Measurements from ENCODE around the gene CDK14. TPM values are rescaled to one million over a fixed set of nuclear protein-coding genes. Genes with fewer than 3 reads are reported as not detected.
A peak's percentile ranks its signal among the peaks of the same experiment; 100 is the strongest.

CDK14 gene
- total RNA-seq, 1 experiment from 2014 or later = 19.6 TPM

- peak; percentile 58 for DNase-seq (ENCODE audit: low spot score)
These were observed 653.5 kb downstream of the CDK14 start for GRCh38 chr7:91249506-91250233.

GRCh38 chr7:91250706-91251105 is 654.6 kb downstream of the CDK14 start:
- no peak for DNase-seq (ENCODE audit: low spot score)

- DNase-seq (ENCODE audit: low spot score) = no peak
These were observed 655.8 kb downstream of the CDK14 start for GRCh38 chr7:91251877-91252276.

Other genes with a start within 250 kb of the CDK14 start
- gene GTPBP10, start 249.6 kb upstream of the CDK14 start, total RNA-seq (2014; rRNA removed; shearing (Covaris generic)) = 15.9 and 17.1 TPM in 2 replicates
- 33.7 and 35.8 TPM in 2 replicates for gene CLDN12, start 192.9 kb upstream of the CDK14 start, total RNA-seq (2014; rRNA removed; shearing (Covaris generic))
- gene PTTG1IP2, start 126.7 kb upstream of the CDK14 start, total RNA-seq (2014; rRNA removed; shearing (Covaris generic)) = not detected in 2 replicates

Measured in A172 (cell line).